Bronchial epithelial cell (primary cell): ENCODE data around the gene MAML1. TPM values are rescaled to one million over a fixed set of nuclear protein-coding genes. Genes with fewer than 3 reads are reported as not detected.

Source experiments
- DNase-seq: peaks from one replicate; pipeline ENCODE4 v3.0.0-alpha.2; 2010; ENCODE audit warnings: low read depth
- FAIRE-seq: peaks from 2 replicates; lab custom pipeline; 2011; peaks lifted over from hg19 to GRCh38; lab: Jason Lieb, UNC
- H3K27me3 ChIP-seq: 2 replicates; pipeline ENCODE4 v1.5.1; 2011; ENCODE audit warnings: low read length; ENCODE audit not compliant: control insufficient read depth, insufficient read depth
- H3K36me3 ChIP-seq: 2 replicates; pipeline ENCODE4 v1.5.1; 2011; ENCODE audit warnings: low read length; ENCODE audit not compliant: control insufficient read depth, insufficient read depth
- H3K4me3 ChIP-seq: 2 replicates; pipeline ENCODE4 v1.5.1; 2011; ENCODE audit warnings: mild to moderate bottlenecking, low read depth, low read length, control low read depth
- total RNA-seq: library from RNA; depleted of rRNA; stranded (reverse); fragments of >200 nt; gene quantifications from 2 replicates; pipeline ENCODE4 v1.2.1, GENCODE V29; 2014
- TF ChIP-seq, protein P1 (sequence below): IDR thresholded peaks from 2 replicates; pipeline ENCODE4 v1.5.1; 2011; ENCODE audit warnings: mild to moderate bottlenecking, moderate library complexity, low read length, control low read depth, inconsistent platforms; ENCODE audit not compliant: insufficient read depth, severe bottlenecking

Gene MAML1
- total RNA-seq, 1 donor from 2014 or later: 4.2 TPM

DNA sequence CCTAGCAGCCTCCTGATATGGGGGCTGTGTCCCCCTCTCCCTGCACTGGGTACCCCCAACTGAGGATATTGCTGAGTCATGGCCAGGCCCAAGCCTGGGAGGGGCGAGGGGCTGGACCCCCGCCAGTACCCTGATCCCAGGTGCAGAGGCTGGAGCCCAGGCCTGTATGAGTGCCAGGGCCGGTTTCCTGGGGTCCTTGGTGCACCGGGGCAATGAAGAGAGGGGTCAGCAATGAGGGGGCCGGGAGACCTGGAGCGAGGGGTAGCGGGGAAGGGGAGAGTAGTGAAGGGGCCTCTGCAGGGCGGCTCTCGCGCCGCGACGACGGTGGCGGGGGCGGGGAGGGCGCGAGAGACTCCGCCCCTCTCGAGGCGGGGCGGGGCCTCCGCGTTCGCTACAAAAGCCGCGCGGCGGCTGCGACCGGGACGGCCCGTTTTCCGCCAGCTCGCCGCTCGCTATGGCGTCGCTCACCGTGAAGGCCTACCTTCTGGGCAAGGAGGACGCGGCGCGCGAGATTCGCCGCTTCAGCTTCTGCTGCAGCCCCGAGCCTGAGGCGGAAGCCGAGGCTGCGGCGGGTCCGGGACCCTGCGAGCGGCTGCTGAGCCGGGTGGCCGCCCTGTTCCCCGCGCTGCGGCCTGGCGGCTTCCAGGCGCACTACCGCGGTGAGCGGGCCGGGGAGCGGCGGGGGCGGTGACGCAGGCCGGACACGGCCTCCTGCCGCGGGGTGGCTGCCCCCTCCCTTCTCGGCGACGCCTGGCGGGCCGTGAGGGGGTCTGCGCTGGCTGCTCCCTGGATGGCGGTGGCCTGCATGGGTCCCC lies 88.1 kb downstream of the MAML1 start, which contains the start of gene SQSTM1:
TSS of gene SQSTM1 (plus strand) at position 423 of the 815 bp plus-strand sequence. CDS start at position 455, 32 bp downstream.
- TF ChIP-seq, protein P1, sequence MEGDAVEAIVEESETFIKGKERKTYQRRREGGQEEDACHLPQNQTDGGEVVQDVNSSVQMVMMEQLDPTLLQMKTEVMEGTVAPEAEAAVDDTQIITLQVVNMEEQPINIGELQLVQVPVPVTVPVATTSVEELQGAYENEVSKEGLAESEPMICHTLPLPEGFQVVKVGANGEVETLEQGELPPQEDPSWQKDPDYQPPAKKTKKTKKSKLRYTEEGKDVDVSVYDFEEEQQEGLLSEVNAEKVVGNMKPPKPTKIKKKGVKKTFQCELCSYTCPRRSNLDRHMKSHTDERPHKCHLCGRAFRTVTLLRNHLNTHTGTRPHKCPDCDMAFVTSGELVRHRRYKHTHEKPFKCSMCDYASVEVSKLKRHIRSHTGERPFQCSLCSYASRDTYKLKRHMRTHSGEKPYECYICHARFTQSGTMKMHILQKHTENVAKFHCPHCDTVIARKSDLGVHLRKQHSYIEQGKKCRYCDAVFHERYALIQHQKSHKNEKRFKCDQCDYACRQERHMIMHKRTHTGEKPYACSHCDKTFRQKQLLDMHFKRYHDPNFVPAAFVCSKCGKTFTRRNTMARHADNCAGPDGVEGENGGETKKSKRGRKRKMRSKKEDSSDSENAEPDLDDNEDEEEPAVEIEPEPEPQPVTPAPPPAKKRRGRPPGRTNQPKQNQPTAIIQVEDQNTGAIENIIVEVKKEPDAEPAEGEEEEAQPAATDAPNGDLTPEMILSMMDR: peak; percentile 10
- Histone ChIP-seq H3K27me3 (no peaks in the 10 kb centered on the region), H3K4me3 (peak within 1 kb of the TSS; percentile 92), H3K36me3 (peaks cover 35% of the 10 kb centered on the region)
- FAIRE-seq (no peak), DNase-seq (peak; percentile 45)

DNA sequence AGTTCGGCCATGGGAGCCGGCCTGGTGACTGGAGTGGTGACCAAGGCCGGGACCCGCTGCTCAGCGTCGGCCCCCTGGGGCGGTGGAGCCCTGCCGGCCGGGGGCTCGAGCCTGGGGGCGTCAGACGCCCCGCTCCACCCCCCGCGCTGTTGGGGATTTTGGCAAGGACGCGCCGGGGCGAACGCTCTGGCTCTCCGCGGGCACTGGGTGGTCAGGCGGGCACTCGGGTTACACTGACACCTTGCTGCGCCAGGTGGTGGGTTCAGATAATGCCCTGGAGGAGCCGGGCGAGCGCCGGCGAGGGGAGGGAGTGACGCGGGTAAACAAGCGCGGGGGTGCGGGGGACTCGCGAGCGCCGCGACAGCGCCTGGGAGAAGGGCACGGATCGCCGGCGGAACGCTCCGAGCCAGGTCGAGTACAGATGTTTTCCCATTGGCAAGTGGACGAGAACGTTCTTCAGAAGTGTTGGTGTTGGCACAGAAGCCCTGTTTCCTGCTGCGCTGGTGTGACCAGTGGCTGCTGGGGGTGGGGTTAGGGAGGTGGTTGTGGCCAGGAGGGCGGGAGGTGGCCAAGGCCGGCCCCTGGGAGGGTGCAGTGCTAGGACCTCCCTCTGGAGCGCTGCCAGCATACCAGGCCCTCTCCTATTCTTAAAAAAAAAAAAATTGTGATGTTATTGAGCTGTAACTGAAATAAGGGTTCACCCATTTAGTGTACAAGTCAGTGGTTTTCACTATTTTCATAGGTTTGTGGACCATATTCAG lies 88.9 kb downstream of the MAML1 start:
- DNase-seq (peak; percentile 80), FAIRE-seq (no peak)
- peaks cover 38% of the 10 kb centered on the region for H3K36me3 ChIP-seq
- no peaks in the 10 kb centered on the region for H3K27me3 ChIP-seq
- TF ChIP-seq, protein P1: no peak
- H3K4me3 ChIP-seq: peak overlapping the region; percentile 92

DNA sequence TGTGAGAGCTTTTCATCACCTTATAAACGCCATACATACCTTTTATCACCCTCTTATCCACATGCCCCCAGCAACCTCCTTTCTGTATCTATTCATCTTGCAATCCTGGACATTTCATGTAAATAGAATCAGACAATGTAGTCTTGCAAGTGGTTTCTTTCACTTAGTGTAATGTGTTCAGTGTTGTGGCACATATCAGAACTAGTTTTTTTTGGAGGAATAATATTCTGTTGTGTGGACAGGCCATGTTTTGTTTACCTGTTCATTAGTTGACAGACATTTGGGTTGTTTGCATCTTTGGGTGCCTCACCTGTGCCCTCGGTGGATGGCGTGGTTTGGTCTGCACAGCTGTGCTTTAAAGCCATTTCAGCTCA lies 89.4 kb downstream of the MAML1 start:
- TF ChIP-seq, protein P1: no peak
- FAIRE-seq: no peak
- peak overlapping the region; percentile 92 for H3K4me3 ChIP-seq
- H3K27me3 ChIP-seq: no peaks in the 10 kb centered on the region
- no peak for DNase-seq
- peaks cover 40% of the 10 kb centered on the region for H3K36me3 ChIP-seq

DNA sequence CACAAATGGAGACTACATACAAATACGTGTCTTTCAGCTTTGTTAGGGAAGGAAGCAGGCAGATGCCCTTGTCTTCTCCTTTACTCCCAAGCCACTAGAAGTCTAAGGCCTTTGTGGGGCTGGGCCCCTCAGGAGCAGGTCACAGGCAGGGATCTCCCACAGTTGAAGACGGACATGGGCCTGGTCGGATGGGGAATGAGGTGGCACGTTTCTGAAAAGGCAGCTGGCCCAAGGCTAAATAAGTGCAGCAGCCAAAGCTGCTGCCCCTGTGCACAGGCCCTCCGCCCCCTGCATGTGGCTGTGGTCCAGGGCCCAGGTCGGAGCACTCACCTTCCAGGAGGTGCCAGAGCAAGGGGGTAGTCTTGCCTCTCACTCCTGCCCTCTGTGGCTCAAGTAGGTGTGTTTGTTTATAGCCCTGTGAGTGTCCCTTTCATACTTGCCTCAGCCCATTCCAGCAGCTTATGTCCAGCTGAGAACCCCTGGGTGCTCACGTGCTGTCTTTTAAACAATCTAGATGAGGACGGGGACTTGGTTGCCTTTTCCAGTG lies 89.9 kb downstream of the MAML1 start:
- FAIRE-seq: no peak
- peaks cover 41% of the 10 kb centered on the region for H3K36me3 ChIP-seq

DNA sequence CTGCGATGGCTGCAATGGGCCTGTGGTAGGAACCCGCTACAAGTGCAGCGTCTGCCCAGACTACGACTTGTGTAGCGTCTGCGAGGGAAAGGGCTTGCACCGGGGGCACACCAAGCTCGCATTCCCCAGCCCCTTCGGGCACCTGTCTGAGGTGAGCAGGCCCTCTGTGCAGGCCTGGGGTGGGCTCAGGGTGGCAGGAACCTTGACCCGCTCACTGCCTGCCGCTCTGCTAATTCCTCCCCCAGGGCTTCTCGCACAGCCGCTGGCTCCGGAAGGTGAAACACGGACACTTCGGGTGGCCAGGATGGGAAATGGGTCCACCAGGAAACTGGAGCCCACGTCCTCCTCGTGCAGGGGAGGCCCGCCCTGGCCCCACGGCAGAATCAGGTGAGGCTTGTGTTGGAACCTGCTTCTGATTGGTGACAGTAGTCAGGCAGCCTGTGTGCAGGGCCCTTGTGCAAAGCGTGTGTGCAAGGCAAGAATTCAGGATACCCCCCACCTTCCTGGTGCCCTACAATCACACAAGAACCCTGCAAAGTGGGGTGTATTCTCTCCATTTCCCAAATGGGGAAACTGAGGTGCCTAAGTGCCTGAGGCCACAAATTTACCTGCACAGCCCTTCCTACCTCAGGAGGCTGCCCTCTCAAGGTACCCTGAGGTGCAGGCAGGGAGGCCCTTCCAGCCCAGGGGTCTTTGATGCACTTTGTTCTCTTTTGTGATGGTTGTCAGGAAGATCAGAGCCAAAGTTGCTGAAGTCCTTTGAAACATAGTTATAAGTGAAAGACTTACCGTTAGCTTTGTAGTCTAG lies 91.5 kb downstream of the MAML1 start:
- Histone ChIP-seq H3K36me3 (peaks cover 52% of the 10 kb centered on the region), H3K27me3 (no peaks in the 10 kb centered on the region), H3K4me3 (no peak overlapping the region)
- TF ChIP-seq, protein P1: no peak
- no peak for FAIRE-seq
- DNase-seq: no peak

More for the DNA sequence above, 89.9 kb downstream of the MAML1 start:
- TF ChIP-seq, protein P1: no peak
- H3K4me3 ChIP-seq: peak overlapping the region; percentile 92
- H3K27me3 ChIP-seq: no peaks in the 10 kb centered on the region
- no peak for DNase-seq
